GM21576 (cell line): Measurements from ENCODE around the gene DENND5B.
"Not testable (repeated sequence)": the region's sequence is repeated elsewhere in the genome, so short reads cannot be mapped to it uniquely, and the experiment has no call there.

Experiments
- ATAC-seq: cut with Tn5 transposase; IDR thresholded peaks from one replicate; pipeline ENCODE4 v1.9.1; 2021; ENCODE audit warnings: mild to moderate bottlenecking, moderate library complexity; ENCODE audit not compliant: unreplicated experiment

DENND5B gene

DNA sequence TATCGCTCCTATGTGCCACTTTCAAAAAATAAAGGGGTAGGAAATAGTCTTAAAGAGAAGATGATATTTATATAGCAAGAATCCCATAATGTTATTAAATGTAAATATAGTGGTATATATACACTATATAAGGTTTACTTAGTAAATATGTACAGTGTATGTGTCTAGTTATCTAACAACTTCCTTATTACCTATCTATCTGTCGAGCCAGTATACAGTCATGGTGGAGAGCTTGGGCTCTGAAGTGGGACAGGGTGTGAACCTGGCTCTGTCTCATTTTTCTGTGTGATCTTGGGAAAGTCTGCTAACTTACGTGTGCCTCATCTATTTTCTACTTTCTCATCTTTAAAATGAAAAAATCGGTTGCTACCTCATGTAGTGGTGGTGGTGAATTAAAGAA is 202.2 kb downstream of the DENND5B start:
- no peak for ATAC-seq

DNA sequence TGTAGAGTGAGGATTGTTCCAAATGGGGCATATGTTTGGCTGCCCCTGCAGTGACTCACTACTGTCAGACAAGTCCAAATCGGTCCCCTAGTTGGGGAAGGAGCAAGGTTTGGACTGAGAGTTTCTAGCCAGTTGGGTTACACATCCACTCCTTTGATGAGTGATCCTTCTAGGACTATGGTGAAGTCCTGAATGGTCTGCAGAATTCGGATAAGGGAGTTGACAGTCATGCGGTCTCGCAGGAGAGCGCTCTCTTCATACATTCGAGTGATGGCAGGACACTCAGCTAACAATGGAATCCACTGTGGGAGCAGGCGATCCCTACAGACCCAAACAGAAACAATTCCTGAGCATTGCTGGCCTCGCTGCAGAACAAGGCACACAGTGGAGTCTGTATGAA is 203.5 kb downstream of the DENND5B start:
- no peak for ATAC-seq

DNA sequence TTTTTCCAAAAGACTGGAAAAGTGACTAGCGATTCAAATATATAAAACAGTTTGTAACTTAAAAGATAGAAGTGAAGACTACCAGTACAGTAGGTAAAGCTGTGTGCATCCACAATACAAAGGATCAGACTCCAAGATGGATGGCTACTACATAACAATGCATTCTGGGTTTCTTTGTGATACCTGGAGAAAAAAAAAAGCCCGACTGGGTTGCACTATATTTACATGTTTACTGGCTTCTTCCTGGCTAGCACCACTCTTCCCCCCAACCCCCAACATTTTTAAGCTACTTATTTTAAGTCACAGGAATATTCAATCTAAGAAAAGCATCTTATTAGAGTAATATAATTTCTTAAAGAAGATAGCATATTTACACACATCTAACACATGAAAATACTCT is 203.9 kb downstream of the DENND5B start:
- ATAC-seq = no peak

- no peak for ATAC-seq
Observed at GRCh38 chr12:31386364-31386777, 204.6 kb downstream of the DENND5B start.

GRCh38 chr12:31377210-31377609 is 213.7 kb downstream of the DENND5B start:
- not testable (repeated sequence) for ATAC-seq

DNA sequence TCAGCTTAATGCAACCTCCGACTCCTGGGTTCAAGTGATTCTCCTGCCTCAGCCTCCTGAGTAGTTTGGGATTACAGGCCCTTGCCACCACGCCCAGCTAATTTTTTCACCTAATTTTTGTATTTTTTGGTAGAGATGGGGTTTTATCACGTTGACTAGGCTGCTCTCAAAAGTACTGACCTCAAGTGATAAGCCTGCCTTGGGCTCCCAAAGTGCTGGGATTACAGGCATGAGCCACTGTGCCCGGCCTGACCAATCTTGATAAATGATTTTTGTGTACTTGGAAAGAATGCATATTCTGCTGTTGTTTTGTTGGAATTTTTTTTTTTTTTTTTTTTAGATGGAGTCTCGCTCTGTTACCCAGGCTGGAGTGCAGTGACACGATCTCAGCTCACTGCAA is 215.5 kb downstream of the DENND5B start:
- ATAC-seq = not testable (repeated sequence)

GRCh38 chr12:31371256-31371620 is 219.7 kb downstream of the DENND5B start:
- ATAC-seq = no peak

- ATAC-seq = no peak
Observed at GRCh38 chr12:31370531-31371255, 220.2 kb downstream of the DENND5B start.

DNA sequence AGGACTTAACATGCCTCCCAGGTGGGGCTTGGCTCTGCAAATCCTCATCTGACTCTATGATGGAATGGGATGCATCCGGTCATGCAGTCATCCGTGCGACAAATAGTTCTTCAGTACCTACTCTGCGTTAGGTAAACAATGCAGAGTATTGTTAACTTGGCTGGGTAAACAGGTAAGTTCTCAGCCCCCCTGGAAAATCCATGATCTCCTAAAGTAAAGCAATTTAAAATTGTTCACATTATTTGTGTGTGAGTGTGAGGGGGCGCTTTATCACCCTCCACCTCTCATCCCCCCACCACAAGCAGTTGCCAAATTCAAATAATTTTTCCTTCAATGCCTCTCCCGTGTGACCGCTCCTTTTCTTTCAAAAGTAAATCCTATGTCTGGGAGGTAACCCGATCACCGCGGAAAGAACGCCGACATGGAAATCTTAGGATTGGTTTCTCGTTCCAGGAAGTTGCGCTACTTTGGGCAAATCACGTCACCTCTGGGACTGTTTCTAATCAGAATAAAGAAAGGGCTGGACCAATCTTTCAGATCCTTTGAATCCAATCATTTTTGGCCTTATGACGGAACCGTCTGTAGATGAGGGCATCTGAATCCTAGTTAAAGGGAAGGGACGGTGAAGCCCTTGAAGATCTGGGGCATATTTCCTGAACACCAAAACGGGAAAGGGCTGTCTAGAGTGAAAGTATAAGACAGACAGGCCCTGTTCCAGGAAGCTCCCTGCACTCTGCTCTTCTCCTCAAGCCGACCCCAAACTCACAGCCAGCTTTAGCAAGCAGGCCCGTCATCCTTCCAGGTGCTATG is 221.0 kb downstream of the DENND5B start:
- no peak for ATAC-seq

- no peak for ATAC-seq
Observed at GRCh38 chr12:31368666-31369361, 222.1 kb downstream of the DENND5B start.

GRCh38 chr12:31366104-31366621 is 224.8 kb downstream of the DENND5B start:
- ATAC-seq = no peak

- ATAC-seq = no peak
Observed at GRCh38 chr12:31363831-31364230, 227.1 kb downstream of the DENND5B start.

GRCh38 chr12:31363416-31363809 is 227.5 kb downstream of the DENND5B start:
- peak; percentile 12 for ATAC-seq

GRCh38 chr12:31362759-31363415 is 228.0 kb downstream of the DENND5B start:
- ATAC-seq = peak; percentile 80

DNA sequence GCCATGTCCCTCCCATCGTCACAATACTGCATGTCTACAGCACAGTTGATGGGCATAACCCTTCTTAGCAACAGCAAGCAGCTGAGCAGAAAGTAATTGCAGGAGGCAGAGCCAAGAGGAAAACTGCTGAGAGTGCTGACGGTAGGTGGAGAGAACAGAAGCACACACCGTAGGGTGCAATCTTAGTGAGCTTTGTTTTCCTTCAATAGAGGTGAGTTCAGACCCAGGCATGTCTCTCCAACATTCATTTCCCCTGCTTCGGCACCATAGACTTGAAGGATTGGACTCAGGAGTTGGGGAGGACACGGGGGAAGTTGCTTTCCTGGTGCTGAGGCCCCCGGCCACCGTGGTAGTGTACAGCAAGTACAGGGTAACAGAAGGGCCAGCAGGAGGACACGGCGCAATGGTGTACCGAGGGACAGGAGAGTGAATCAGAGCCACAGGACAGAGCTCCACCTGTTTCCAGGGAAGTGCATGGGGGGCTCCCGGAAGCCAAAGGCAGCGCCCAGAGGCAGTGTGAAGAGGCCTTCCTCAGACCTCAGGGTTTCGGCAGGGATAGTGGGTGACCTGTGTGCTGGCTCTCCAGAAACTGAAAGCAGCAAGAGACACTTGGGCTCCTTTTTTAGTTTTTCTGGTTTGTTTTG is 228.7 kb downstream of the DENND5B start:
- ATAC-seq = no peak

DNA sequence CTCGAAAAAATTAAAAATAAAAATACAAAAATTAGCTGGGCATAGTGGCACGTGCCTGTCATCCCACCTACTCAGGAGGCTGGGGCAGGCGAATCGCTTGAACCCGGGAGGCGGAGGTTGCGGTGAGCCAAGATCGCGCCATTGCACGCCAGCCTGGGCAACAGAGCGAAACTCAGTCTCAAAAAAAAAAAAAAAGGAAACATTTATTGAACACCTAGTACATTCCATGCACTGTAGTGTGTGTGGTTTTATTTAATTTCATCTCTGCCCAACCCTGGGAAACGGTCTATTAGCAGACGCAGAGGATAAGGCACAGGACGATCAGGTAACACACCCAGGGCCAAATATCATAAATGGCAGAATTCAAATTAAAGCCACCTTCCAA is 229.2 kb downstream of the DENND5B start:
- no peak for ATAC-seq

GRCh38 chr12:31355747-31356107 is 235.2 kb downstream of the DENND5B start:
- ATAC-seq = no peak

DNA sequence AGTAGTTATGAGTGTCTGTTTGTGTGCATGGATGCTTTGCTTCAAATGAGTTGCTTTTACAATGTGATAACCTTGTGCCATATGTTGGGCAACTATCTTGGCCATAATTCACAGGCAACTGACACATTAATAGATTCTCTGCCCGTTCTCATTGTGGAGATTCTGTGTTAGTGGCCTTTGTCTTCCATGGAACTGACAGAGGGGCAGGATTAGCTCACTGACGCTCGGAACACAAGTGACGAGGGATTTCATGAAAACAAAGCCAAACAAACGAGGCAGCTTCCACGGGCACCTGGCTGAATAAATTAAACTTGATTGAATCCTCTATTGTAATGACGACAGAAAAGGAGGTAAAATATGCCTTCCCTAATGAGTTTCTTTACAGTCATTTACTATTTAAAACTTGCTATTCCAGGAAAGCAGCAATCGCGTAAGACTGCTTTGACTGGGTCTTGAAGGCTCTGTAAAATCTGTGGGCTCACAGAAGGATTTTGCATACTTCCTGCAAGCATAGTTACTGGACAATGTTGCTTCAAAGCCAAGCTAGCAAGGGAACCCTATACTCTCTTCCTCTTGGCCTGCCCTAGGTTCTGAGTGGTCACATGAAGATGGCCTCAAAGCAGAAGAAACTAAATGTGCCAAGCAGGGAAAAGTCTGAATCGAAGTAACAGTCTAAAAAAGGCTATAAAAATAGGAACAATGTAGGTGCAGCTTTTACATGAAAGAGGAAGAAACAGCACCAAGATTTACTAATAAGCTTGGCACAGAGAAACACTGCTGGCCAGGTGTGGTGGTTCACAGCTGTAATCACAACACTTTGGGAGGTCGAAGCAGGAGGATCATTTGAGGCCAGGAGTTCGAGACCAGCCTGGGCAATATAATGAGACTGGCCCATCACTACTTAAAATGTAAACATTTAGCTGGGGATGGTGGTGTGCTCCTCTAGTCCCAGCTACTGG is 236.9 kb downstream of the DENND5B start:
- ATAC-seq = no peak

- no peak for ATAC-seq
Observed at GRCh38 chr12:31346267-31346666, 244.7 kb downstream of the DENND5B start.
